NCI-H510A treated with DMSO at 0.1 percent for 48 hours (cell line): ENCODE results near the gene NOX5.
A peak's percentile ranks its signal among the peaks of the same experiment; 100 is the strongest.
"Not testable (repeated sequence)": the region's sequence is repeated elsewhere in the genome, so short reads cannot be mapped to it uniquely, and the experiment has no call there.

Source experiments
- DNase-seq: peaks from one replicate; lab custom pipeline; 2025; lab: John Stamatoyannopoulos, UW

Gene NOX5

GRCh38 chr15:69058830-69059556 lies 44.5 kb downstream of the NOX5 start:
- DNase-seq: peak; percentile 63

GRCh38 chr15:69059557-69059943 lies 45.1 kb downstream of the NOX5 start:
- no peak for DNase-seq

GRCh38 chr15:69060041-69060481 lies 45.6 kb downstream of the NOX5 start:
- no peak for DNase-seq

- DNase-seq: no peak
These were observed 46.2 kb downstream of the NOX5 start for GRCh38 chr15:69060744-69061143.

GRCh38 chr15:69061414-69061842 lies 46.9 kb downstream of the NOX5 start:
- no peak for DNase-seq

- no peak for DNase-seq
These were observed 50.2 kb downstream of the NOX5 start for GRCh38 chr15:69064649-69065048.

- DNase-seq: no peak
These were observed 51.8 kb downstream of the NOX5 start for GRCh38 chr15:69066007-69066995.

GRCh38 chr15:69067296-69067695 lies 52.8 kb downstream of the NOX5 start:
- no peak for DNase-seq

- no peak for DNase-seq
These were observed 53.7 kb downstream of the NOX5 start for GRCh38 chr15:69068157-69068556.

GRCh38 chr15:69069290-69069689 lies 54.8 kb downstream of the NOX5 start:
- DNase-seq: not testable (repeated sequence)

- no peak for DNase-seq
These were observed 55.5 kb downstream of the NOX5 start for GRCh38 chr15:69069996-69070395.

- no peak for DNase-seq
These were observed 55.9 kb downstream of the NOX5 start for GRCh38 chr15:69070396-69070795.

GRCh38 chr15:69071260-69071659 lies 56.8 kb downstream of the NOX5 start:
- DNase-seq: no peak

- DNase-seq: no peak
These were observed 58.4 kb downstream of the NOX5 start for GRCh38 chr15:69072906-69073305.

- peak; percentile 60 for DNase-seq
These were observed 59.7 kb downstream of the NOX5 start for GRCh38 chr15:69074001-69074842.

- DNase-seq: peak; percentile 34
These were observed 60.3 kb downstream of the NOX5 start for GRCh38 chr15:69074843-69075224.

GRCh38 chr15:69075440-69075839 lies 60.9 kb downstream of the NOX5 start:
- no peak for DNase-seq

GRCh38 chr15:69076756-69077155 lies 62.3 kb downstream of the NOX5 start:
- no peak for DNase-seq

GRCh38 chr15:69078638-69079037 lies 64.1 kb downstream of the NOX5 start:
- DNase-seq: no peak

- no peak for DNase-seq
These were observed 66.1 kb downstream of the NOX5 start for GRCh38 chr15:69080295-69081248.
